Measurements from ENCODE around the gene JPH3.

DNA sequence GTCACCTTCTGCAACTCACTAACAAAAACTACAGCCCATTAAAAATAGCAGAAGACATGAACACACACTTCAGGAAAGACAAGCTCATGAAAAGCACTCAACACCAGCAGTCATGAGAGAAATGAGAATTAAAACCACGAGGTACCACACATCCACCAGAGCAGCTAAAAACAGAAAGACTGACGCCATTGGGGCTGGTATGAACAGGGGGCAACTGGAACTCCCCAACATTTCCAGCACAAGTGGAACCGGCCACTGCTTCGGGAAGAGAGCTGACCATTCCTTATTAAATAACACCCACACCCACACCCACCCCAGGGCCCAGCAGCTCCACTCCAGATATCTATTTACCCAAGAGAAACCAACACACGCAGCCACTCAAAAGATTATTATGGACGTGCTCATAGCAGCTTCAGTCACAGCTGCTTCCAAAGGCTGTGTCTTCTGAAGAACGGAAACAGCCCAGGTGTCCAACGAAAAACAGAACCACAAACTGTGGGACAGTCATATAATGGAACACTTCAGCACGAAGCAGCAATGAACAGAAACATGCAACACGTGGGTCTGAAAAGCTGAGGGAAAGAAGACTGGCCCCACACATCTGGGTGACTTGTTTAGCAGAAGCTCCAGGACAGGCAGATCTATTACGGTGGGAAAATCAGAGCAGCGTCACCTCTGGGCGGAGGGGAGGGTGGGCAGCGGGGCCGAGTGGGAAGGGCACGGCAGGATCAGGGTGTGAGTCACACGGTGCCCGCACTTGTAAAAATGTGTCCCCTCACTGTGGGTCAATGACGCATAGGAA, 122.4 kb downstream of the JPH3 start:
- TF ChIP-seq CTCF (IDR thresholded peaks at IDR 0.05) (no peak), CBX2 (IDR thresholded peaks at IDR 0.05; ENCODE audit: borderline replicate concordance, low read depth) (no peak), ZSCAN20 (CRISPR knock-in tag; IDR thresholded peaks at IDR 0.05) (no peak), POLR2A (IDR thresholded peaks at IDR 0.05; ENCODE audit: low read length) (no peak), CBX8 (IDR thresholded peaks at IDR 0.05) (no peak), CEBPB (IDR thresholded peaks at IDR 0.05) (no peak), ESRRA (IDR thresholded peaks at IDR 0.05; ENCODE audit: borderline replicate concordance, low read length) (no peak), CHD2 (IDR thresholded peaks at IDR 0.05; ENCODE audit: low read length, partially characterized antibody) (no peak), RCOR1 (IDR thresholded peaks at IDR 0.05; ENCODE audit: low read depth, low read length) (no peak)
